ENCODE results near the gene GIT1. TPM values are rescaled to one million over a fixed set of nuclear protein-coding genes. Genes with fewer than 3 reads are reported as not detected.

GIT1 gene
- total and polyA plus RNA-seq, 2 experiments from 2014 or later = 15.9 to 60.9 TPM

- H3K4me2 ChIP-seq = peak within 1 kb of the TSS; percentile 96
- H3K9me2 ChIP-seq (ENCODE audit: insufficient read depth) = no peaks in the 10 kb centered on the region
- H3K27ac ChIP-seq (ENCODE audit: low read depth) = no peak within 1 kb of the TSS
- TF ChIP-seq CTCF (conservative IDR thresholded peaks at IDR 0.05; ENCODE audit: low read depth in 2 of 2) = peak in 1 of 2 experiments; percentile 18; a peak in 1 of 4 replicates
- peak; percentile 78 for TF ChIP-seq POLR2AphosphoS5 (IDR thresholded peaks at IDR 0.05; ENCODE audit: low read depth)
- no peak for TF ChIP-seq EZH2phosphoT487 (IDR thresholded peaks at IDR 0.05; ENCODE audit: unreplicated experiment)
- no peaks in the 10 kb centered on the region for H3K79me2 ChIP-seq (replicated peaks; ENCODE audit: insufficient read depth)
- peaks cover 11% of the 10 kb centered on the region for H3K4me1 ChIP-seq (ENCODE audit: insufficient read depth)
- peaks cover 8% of the 10 kb centered on the region for H4K20me1 ChIP-seq (replicated peaks; ENCODE audit: insufficient read depth)
- H3K4me3 Mint-ChIP-seq = peak within 1 kb of the TSS; percentile 93
- H3K27me3 Mint-ChIP-seq (ENCODE audit: insufficient read depth, low read depth, poor library complexity) = peaks cover 56% of the 10 kb centered on the region
- peaks cover 23% of the 10 kb centered on the region for H3F3A ChIP-seq (replicated peaks; ENCODE audit: low read depth)
- no peaks in the 10 kb centered on the region for H3K36me3 ChIP-seq (ENCODE audit: insufficient read depth)
- H3K4me3 ChIP-seq = peak within 1 kb of the TSS; percentile 87
- H3K27ac Mint-ChIP-seq = peak within 1 kb of the TSS; percentile 40; the same call in 1 of the 2 replicates
- H3K9me3 Mint-ChIP-seq = no peaks in the 10 kb centered on the region
- H3K36me3 Mint-ChIP-seq (ENCODE audit: low read depth) = peaks cover 6% of the 10 kb centered on the region; the same call in 1 of the 3 replicates
- peaks cover 58% of the 10 kb centered on the region for H3K27me3 ChIP-seq (ENCODE audit: insufficient read depth)
- DNase-seq (ENCODE audit: low spot score) (peak; percentile 87), ATAC-seq (peak; percentile 14)
- H2AFZ ChIP-seq = peak within 1 kb of the TSS; percentile 97
- peaks cover 16% of the 10 kb centered on the region for H3K4me1 Mint-ChIP-seq
These were observed 20.9 kb downstream of the GIT1 start, which contains the start of gene TP53I13 for GRCh38 chr17:29568331-29569244. Gene TP53I13 (plus strand): TSS chr17:29568701. CDS start chr17:29568759, 58 bp downstream.

- no peaks in the 10 kb centered on the region for H3K36me3 ChIP-seq (ENCODE audit: insufficient read depth)
- peak; percentile 63 for TF ChIP-seq EZH2 (IDR thresholded peaks at IDR 0.05; ENCODE audit: low read depth, unreplicated experiment)
- no peak for TF ChIP-seq EZH2phosphoT487 (IDR thresholded peaks at IDR 0.05; ENCODE audit: unreplicated experiment)
- peak in 1 of 2 experiments; percentile 32; a peak in 3 of 4 replicates for TF ChIP-seq CTCF (conservative IDR thresholded peaks at IDR 0.05; ENCODE audit: low read depth in 2 of 2)
- TF ChIP-seq REST (IDR thresholded peaks at IDR 0.05; ENCODE audit: unreplicated experiment) = no peak
- ATAC-seq (peak; percentile 21), DNase-seq (ENCODE audit: low spot score) (peak; percentile 87)
- peak overlapping the region; percentile 96 for H3K4me2 ChIP-seq
- H3K27ac Mint-ChIP-seq = peak overlapping the region; percentile 40; the same call in 1 of the 2 replicates
- no peaks in the 10 kb centered on the region for H3K9me2 ChIP-seq (ENCODE audit: insufficient read depth)
- peaks cover 58% of the 10 kb centered on the region for H3K27me3 ChIP-seq (ENCODE audit: insufficient read depth)
- peaks cover 8% of the 10 kb centered on the region for H4K20me1 ChIP-seq (replicated peaks; ENCODE audit: insufficient read depth)
- H3K4me3 Mint-ChIP-seq = peak overlapping the region; percentile 93
- no peaks in the 10 kb centered on the region for H3K9me3 Mint-ChIP-seq
- H2AFZ ChIP-seq = peak overlapping the region; percentile 97
- H3K27ac ChIP-seq (ENCODE audit: low read depth) = no peak overlapping the region
- H3K36me3 Mint-ChIP-seq (ENCODE audit: low read depth) = peaks cover 6% of the 10 kb centered on the region; the same call in 1 of the 3 replicates
- H3K27me3 Mint-ChIP-seq (ENCODE audit: insufficient read depth, low read depth, poor library complexity) = peaks cover 50% of the 10 kb centered on the region
- H3K4me1 ChIP-seq (ENCODE audit: insufficient read depth) = peaks cover 11% of the 10 kb centered on the region
- peak overlapping the region; percentile 87 for H3K4me3 ChIP-seq
- H3K4me1 Mint-ChIP-seq = peaks cover 10% of the 10 kb centered on the region
- no peaks in the 10 kb centered on the region for H3K79me2 ChIP-seq (replicated peaks; ENCODE audit: insufficient read depth)
- peaks cover 23% of the 10 kb centered on the region for H3F3A ChIP-seq (replicated peaks; ENCODE audit: low read depth)
These were observed 21.7 kb downstream of the GIT1 start for GRCh38 chr17:29567554-29568330.

All from GM23338 (cell line).